Astrocyte of the spinal cord (primary cell): ENCODE measurements around the gene VWA5A.
"Not testable (repeated sequence)": the region's sequence is repeated elsewhere in the genome, so short reads cannot be mapped to it uniquely, and the experiment has no call there.

Experiments
- DNase-seq: peaks from one replicate; pipeline ENCODE4 v3.0.0; 2011; ENCODE audit warnings: low read depth, low spot score
- H3K4me3 ChIP-seq: 2 replicates; pipeline ENCODE4 v1.5.1; 2011; ENCODE audit warnings: low read depth, mild to moderate bottlenecking, low read length, moderate library complexity
- in situ Hi-C: cut with HindIII; loops from 2 replicates; pipeline ENCODE4 v1.10.0; 2017; ENCODE audit warnings: low sequenced_read_pairs
- TF ChIP-seq, protein P1 (sequence below): IDR thresholded peaks from 2 replicates; pipeline ENCODE4 v1.5.1; 2012; ENCODE audit warnings: low read depth, mild to moderate bottlenecking, low read length, inconsistent platforms

VWA5A gene

GRCh38 chr11:124122123-124122522 is 6.9 kb downstream of the VWA5A start:
- no peak overlapping the region for H3K4me3 ChIP-seq
- in situ Hi-C loops, result no loop called here
- TF ChIP-seq, protein P1, sequence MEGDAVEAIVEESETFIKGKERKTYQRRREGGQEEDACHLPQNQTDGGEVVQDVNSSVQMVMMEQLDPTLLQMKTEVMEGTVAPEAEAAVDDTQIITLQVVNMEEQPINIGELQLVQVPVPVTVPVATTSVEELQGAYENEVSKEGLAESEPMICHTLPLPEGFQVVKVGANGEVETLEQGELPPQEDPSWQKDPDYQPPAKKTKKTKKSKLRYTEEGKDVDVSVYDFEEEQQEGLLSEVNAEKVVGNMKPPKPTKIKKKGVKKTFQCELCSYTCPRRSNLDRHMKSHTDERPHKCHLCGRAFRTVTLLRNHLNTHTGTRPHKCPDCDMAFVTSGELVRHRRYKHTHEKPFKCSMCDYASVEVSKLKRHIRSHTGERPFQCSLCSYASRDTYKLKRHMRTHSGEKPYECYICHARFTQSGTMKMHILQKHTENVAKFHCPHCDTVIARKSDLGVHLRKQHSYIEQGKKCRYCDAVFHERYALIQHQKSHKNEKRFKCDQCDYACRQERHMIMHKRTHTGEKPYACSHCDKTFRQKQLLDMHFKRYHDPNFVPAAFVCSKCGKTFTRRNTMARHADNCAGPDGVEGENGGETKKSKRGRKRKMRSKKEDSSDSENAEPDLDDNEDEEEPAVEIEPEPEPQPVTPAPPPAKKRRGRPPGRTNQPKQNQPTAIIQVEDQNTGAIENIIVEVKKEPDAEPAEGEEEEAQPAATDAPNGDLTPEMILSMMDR, result no peak
- DNase-seq, result no peak

- in situ Hi-C loops, result no loop called here
- DNase-seq, result no peak
- TF ChIP-seq, protein P1, result no peak
- no peak overlapping the region for H3K4me3 ChIP-seq
Measured at GRCh38 chr11:124123622-124124021, 8.4 kb downstream of the VWA5A start.

DNA sequence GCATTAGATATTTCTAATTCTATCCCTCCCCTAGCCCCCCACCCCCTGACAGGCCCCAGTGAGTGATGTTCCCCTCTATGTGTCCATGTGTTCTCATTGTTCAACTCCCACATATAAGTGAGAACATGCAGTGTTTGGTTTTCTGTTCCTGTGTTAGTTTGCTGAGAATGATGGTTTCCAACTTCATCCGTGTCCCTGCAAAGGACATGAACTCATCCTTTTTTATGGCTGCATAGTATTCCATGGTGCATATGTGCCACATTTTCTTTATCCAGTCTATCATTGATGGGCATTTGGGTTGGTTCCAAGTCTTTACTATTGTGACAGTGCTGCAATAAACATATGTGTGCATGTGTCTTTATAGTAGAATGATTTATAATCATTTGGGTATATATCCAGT is 11.9 kb downstream of the VWA5A start:
- DNase-seq, in situ Hi-C loops, H3K4me3 ChIP-seq: not testable (repeated sequence)

DNA sequence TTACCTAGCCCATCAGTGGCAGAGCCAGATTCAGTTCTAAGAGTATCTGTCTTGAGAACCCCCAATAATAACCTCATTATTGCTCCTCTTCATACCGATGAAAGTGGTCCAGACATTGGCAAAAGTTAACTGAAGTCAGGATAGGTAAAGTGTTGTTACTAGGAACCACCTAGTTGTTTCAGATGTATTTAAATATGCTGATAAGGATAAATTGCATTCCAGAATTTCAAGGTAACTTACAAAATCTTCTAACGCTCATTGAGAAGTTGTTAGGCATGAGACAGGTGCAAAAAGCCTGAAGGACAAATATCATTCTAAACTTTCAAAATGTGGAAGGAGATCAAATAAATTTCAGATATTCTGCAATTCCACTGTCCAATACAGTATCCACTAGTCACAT is 27.8 kb downstream of the VWA5A start:
- H3K4me3 ChIP-seq, result no peak overlapping the region
- TF ChIP-seq, protein P1, result no peak
- in situ Hi-C loops, result no loop called here
- DNase-seq, result no peak

GRCh38 chr11:124147951-124148350 is 32.7 kb downstream of the VWA5A start:
- TF ChIP-seq, protein P1, result no peak
- in situ Hi-C loops, result no loop called here
- H3K4me3 ChIP-seq, result no peak overlapping the region
- DNase-seq, result no peak

DNA sequence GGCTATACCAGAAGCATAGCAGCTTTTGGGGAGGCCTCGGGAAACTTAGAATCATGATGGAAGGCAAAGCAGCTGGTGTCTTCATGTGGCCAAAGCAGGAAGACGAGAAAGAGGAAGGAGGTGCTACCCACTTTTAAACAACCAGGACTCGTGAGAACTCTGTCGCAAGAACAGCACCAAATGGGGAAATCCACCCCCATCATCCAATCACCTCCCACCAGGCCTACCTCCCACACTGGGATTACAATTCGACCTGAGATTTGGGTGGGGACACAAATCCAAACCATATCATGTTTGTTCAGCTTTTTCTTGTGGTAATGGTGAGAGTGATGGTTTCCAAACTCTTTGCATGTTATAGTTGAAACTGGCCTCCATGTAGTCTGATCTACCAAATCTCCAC is 35.4 kb downstream of the VWA5A start:
- H3K4me3 ChIP-seq, result no peak overlapping the region
- in situ Hi-C loops, result no loop called here
- DNase-seq, result no peak
- TF ChIP-seq, protein P1, result no peak

- DNase-seq, result no peak
- H3K4me3 ChIP-seq, result no peak overlapping the region
- in situ Hi-C loops, result no loop called here
- TF ChIP-seq, protein P1, result no peak
Measured at GRCh38 chr11:124152770-124153407, 37.6 kb downstream of the VWA5A start.
